ENCODE results near the gene ARHGEF28. TPM values are rescaled to one million over a fixed set of nuclear protein-coding genes. Genes with fewer than 3 reads are reported as not detected.

The ARHGEF28 gene
- polyA plus RNA-seq, 1 donor from 2014 or later, result not detected

DNA sequence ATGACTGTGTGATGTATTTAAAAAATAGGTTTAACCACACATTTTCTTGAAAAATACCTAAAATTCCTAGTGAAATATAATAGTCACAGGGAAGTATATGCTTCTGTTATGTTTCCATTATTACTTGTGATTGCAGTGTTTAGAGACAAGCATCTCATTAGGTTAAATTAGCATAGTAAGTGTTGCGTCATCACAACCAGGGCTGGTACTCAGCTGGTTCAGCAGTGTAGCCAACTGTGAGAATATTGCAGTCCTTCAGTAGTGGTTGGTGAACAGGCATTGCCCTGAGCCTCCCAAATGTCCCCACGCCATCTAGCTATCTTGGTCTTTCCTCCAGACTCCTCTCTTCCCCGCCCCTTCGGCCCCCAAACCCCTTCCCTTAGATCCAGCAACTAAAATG, 261.7 kb downstream of the ARHGEF28 start:
- Histone ChIP-seq H3K27ac (ENCODE audit: low read length) (no peak overlapping the region), H3K27me3 (ENCODE audit: insufficient read depth, low read depth, low read length) (no peaks in the 10 kb centered on the region), H4K20me1 (ENCODE audit: insufficient read depth) (no peaks in the 10 kb centered on the region), H3K4me3 (ENCODE audit: low read length) (no peak overlapping the region), H2AFZ (ENCODE audit: low read depth, low read length) (no peak overlapping the region), H3K9me2 (ENCODE audit: insufficient read depth, low read length) (no peaks in the 10 kb centered on the region), H3K79me2 (replicated peaks; ENCODE audit: insufficient read depth, low read length) (no peaks in the 10 kb centered on the region), H3F3A (ENCODE audit: insufficient read depth, low read length, poor library complexity, severe bottlenecking) (no peaks in the 10 kb centered on the region), H3K9me3 (ENCODE audit: low read length) (no peaks in the 10 kb centered on the region), H3K36me3 (ENCODE audit: insufficient read depth, low read length) (no peaks in the 10 kb centered on the region), H3K9ac (ENCODE audit: low read length) (no peak overlapping the region), H3K4me2 (ENCODE audit: low read length) (no peak overlapping the region)
- TF ChIP-seq EP300 (conservative IDR thresholded peaks at IDR 0.05; ENCODE audit: poor library complexity, severe bottlenecking) (no peak), MXI1 (conservative IDR thresholded peaks at IDR 0.05; ENCODE audit: poor library complexity, severe bottlenecking) (no peak), TAF1 (IDR thresholded peaks at IDR 0.05; ENCODE audit: low read depth) (no peak), EZH2 (IDR thresholded peaks at IDR 0.05; ENCODE audit: borderline replicate concordance, insufficient read depth, low read length, poor library complexity, severe bottlenecking) (no peak), RAD21 (conservative IDR thresholded peaks at IDR 0.05) (no peak), SMC3 (conservative IDR thresholded peaks at IDR 0.05; ENCODE audit: poor library complexity) (no peak), POLR2AphosphoS5 (IDR thresholded peaks at IDR 0.05) (no peak)
- TF ChIP-seq, protein P1, sequence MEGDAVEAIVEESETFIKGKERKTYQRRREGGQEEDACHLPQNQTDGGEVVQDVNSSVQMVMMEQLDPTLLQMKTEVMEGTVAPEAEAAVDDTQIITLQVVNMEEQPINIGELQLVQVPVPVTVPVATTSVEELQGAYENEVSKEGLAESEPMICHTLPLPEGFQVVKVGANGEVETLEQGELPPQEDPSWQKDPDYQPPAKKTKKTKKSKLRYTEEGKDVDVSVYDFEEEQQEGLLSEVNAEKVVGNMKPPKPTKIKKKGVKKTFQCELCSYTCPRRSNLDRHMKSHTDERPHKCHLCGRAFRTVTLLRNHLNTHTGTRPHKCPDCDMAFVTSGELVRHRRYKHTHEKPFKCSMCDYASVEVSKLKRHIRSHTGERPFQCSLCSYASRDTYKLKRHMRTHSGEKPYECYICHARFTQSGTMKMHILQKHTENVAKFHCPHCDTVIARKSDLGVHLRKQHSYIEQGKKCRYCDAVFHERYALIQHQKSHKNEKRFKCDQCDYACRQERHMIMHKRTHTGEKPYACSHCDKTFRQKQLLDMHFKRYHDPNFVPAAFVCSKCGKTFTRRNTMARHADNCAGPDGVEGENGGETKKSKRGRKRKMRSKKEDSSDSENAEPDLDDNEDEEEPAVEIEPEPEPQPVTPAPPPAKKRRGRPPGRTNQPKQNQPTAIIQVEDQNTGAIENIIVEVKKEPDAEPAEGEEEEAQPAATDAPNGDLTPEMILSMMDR (IDR thresholded peaks at IDR 0.05; ENCODE audit: poor library complexity, severe bottlenecking), result no peak
- TF ChIP-seq, protein P2, sequence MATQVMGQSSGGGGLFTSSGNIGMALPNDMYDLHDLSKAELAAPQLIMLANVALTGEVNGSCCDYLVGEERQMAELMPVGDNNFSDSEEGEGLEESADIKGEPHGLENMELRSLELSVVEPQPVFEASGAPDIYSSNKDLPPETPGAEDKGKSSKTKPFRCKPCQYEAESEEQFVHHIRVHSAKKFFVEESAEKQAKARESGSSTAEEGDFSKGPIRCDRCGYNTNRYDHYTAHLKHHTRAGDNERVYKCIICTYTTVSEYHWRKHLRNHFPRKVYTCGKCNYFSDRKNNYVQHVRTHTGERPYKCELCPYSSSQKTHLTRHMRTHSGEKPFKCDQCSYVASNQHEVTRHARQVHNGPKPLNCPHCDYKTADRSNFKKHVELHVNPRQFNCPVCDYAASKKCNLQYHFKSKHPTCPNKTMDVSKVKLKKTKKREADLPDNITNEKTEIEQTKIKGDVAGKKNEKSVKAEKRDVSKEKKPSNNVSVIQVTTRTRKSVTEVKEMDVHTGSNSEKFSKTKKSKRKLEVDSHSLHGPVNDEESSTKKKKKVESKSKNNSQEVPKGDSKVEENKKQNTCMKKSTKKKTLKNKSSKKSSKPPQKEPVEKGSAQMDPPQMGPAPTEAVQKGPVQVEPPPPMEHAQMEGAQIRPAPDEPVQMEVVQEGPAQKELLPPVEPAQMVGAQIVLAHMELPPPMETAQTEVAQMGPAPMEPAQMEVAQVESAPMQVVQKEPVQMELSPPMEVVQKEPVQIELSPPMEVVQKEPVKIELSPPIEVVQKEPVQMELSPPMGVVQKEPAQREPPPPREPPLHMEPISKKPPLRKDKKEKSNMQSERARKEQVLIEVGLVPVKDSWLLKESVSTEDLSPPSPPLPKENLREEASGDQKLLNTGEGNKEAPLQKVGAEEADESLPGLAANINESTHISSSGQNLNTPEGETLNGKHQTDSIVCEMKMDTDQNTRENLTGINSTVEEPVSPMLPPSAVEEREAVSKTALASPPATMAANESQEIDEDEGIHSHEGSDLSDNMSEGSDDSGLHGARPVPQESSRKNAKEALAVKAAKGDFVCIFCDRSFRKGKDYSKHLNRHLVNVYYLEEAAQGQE (IDR thresholded peaks at IDR 0.05; ENCODE audit: borderline replicate concordance), result no peak

DNA sequence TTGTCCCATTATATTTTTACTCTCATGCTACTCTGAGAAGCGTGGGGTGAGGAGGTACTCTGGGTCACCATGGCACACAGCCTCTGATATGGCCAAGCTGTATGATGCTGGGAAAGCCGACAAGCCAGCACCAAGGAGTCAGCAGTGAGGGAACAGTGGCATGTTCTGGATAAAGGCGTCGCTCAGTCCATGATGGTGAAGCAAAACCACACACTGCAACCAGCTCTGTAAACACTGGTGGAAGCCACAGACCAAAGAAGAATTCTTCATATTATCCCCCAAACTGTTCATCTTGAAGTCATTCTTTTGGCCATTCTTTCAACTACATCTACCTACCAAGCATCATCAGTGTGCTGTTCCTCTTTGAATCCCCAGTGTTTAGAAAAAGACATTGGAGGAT, 264.6 kb downstream of the ARHGEF28 start:
- no peak overlapping the region for H3K27ac ChIP-seq (ENCODE audit: low read length)
- H4K20me1 ChIP-seq (ENCODE audit: insufficient read depth), result no peaks in the 10 kb centered on the region
- no peak overlapping the region for H2AFZ ChIP-seq (ENCODE audit: low read depth, low read length)
- H3K9me2 ChIP-seq (ENCODE audit: insufficient read depth, low read length), result no peaks in the 10 kb centered on the region
- no peaks in the 10 kb centered on the region for H3K79me2 ChIP-seq (replicated peaks; ENCODE audit: insufficient read depth, low read length)
- no peaks in the 10 kb centered on the region for H3F3A ChIP-seq (ENCODE audit: insufficient read depth, low read length, poor library complexity, severe bottlenecking)
- H3K36me3 ChIP-seq (ENCODE audit: insufficient read depth, low read length), result no peaks in the 10 kb centered on the region
- TF ChIP-seq EP300 (conservative IDR thresholded peaks at IDR 0.05; ENCODE audit: poor library complexity, severe bottlenecking) (no peak), POLR2AphosphoS5 (IDR thresholded peaks at IDR 0.05) (no peak), MXI1 (conservative IDR thresholded peaks at IDR 0.05; ENCODE audit: poor library complexity, severe bottlenecking) (no peak), TAF1 (IDR thresholded peaks at IDR 0.05; ENCODE audit: low read depth) (no peak), EZH2 (IDR thresholded peaks at IDR 0.05; ENCODE audit: borderline replicate concordance, insufficient read depth, low read length, poor library complexity, severe bottlenecking) (no peak), RAD21 (conservative IDR thresholded peaks at IDR 0.05) (no peak), SMC3 (conservative IDR thresholded peaks at IDR 0.05; ENCODE audit: poor library complexity) (no peak)
- TF ChIP-seq, protein P2 (IDR thresholded peaks at IDR 0.05; ENCODE audit: borderline replicate concordance), result no peak
- TF ChIP-seq, protein P1 (IDR thresholded peaks at IDR 0.05; ENCODE audit: poor library complexity, severe bottlenecking), result no peak
- no peaks in the 10 kb centered on the region for H3K9me3 ChIP-seq (ENCODE audit: low read length)
- no peak overlapping the region for H3K4me3 ChIP-seq (ENCODE audit: low read length)
- no peak overlapping the region for H3K9ac ChIP-seq (ENCODE audit: low read length)
- H3K4me2 ChIP-seq (ENCODE audit: low read length), result no peak overlapping the region
- no peaks in the 10 kb centered on the region for H3K27me3 ChIP-seq (ENCODE audit: insufficient read depth, low read depth, low read length)

Data from neural cell (in vitro differentiated cells).